IMR-90 (cell line): Measurements from ENCODE around the gene TXNRD1. TPM values are rescaled to one million over a fixed set of nuclear protein-coding genes. Genes with fewer than 3 reads are reported as not detected.

ENCODE experiments used
- ATAC-seq: fragments of 200-7000 bp; cut with Tn5 transposase; 2 replicates; pipeline ENCODE4 v1.9.1; 2020; ENCODE audit warnings: low read depth, mild to moderate bottlenecking, moderate library complexity
- BruUV-seq: library from RNA; stranded (reverse); fragments of 400-500 nt; replicated peaks from 2 replicates; lab custom pipeline; 2021; lab: Mats Ljungman, UMichigan
- CTCF ChIA-PET: fragments of 300-600 bp; formaldehyde crosslinking; extraction: SDS; loops from one replicate; lab custom pipeline; 2021; ENCODE audit warnings: antibody characterized with exemption; lab: Yijun Ruan, JAX
- POLR2A ChIA-PET: fragments of 300-600 bp; sonication (Branson Sonifier 250); formaldehyde crosslinking; loops from one replicate; lab custom pipeline; 2022; ENCODE audit warnings: antibody characterized with exemption; ENCODE audit not compliant: unreplicated experiment; lab: Charles Lee
- DNase-seq: peaks from one replicate; pipeline ENCODE4 v3.0.0; 2013
- H2AFZ ChIP-seq: replicated peaks from 2 replicates; pipeline ENCODE3; 2013; ENCODE audit warnings: low read length, mild to moderate bottlenecking; ENCODE audit not compliant: poor library complexity
- H2AK5ac ChIP-seq: 2 replicates; pipeline ENCODE4 v1.6.1; 2013; ENCODE audit warnings: low read depth, low read length, inconsistent platforms
- H2AK9ac ChIP-seq: replicated peaks from 2 replicates; pipeline ENCODE3; 2013; ENCODE audit warnings: mild to moderate bottlenecking, low read depth, low read length, moderate library complexity; ENCODE audit not compliant: poor library complexity
- H2BK120ac ChIP-seq: 2 replicates; pipeline ENCODE4 v1.6.1; 2013; ENCODE audit warnings: low read depth, low read length, inconsistent platforms
- H2BK15ac ChIP-seq: 3 replicates; pipeline ENCODE4 v1.6.1; 2013; ENCODE audit warnings: low read depth, low read length, inconsistent platforms
- H2BK20ac ChIP-seq: 2 replicates; pipeline ENCODE4 v1.6.1; 2013; ENCODE audit warnings: low read depth, mild to moderate bottlenecking, inconsistent platforms, low read length, moderate library complexity
- H2BK5ac ChIP-seq: 2 replicates; pipeline ENCODE4 v1.6.1; 2013; ENCODE audit warnings: mild to moderate bottlenecking, low read depth, low read length, inconsistent platforms; ENCODE audit not compliant: poor library complexity, severe bottlenecking
- H3K14ac ChIP-seq: replicated peaks from 2 replicates; pipeline ENCODE4 v1.6.1; 2013; ENCODE audit warnings: low read depth, low read length, inconsistent platforms
- H3K18ac ChIP-seq: 2 replicates; pipeline ENCODE4 v1.6.1; 2013; ENCODE audit warnings: low read depth, low read length, control low read depth
- H3K23ac ChIP-seq: 2 replicates; pipeline ENCODE4 v1.6.1; 2013; ENCODE audit warnings: low read depth, low read length, inconsistent platforms
- H3K27ac ChIP-seq: 2 replicates; pipeline ENCODE4 v1.5.1; 2013; ENCODE audit warnings: mild to moderate bottlenecking, control low read depth, low read length; ENCODE audit not compliant: insufficient read depth
- H3K27me3 ChIP-seq: 2 replicates; pipeline ENCODE4 v1.6.1; 2013; ENCODE audit warnings: low read length; ENCODE audit not compliant: control insufficient read depth, insufficient read depth
- H3K36me3 ChIP-seq: 2 replicates; pipeline ENCODE4 v1.6.1; 2013; ENCODE audit warnings: low read length, mixed read lengths; ENCODE audit not compliant: control insufficient read depth, insufficient read depth
- H3K4ac ChIP-seq: 2 replicates; pipeline ENCODE4 v1.6.1; 2013; ENCODE audit warnings: low read depth, low read length, inconsistent platforms
- H3K4me1 ChIP-seq: 2 replicates; pipeline ENCODE4 v1.6.1; 2013; ENCODE audit warnings: low read length, mixed read lengths; ENCODE audit not compliant: control insufficient read depth, insufficient read depth
- H3K4me2 ChIP-seq: 2 replicates; pipeline ENCODE4 v1.6.1; 2013; ENCODE audit warnings: low read depth, mild to moderate bottlenecking, control low read depth, low read length, moderate library complexity
- H3K4me3 ChIP-seq: 2 replicates; pipeline ENCODE4 v1.5.1; 2013; ENCODE audit warnings: low read depth, mild to moderate bottlenecking, control low read depth, low read length, moderate library complexity; ENCODE audit not compliant: insufficient read depth
- H3K56ac ChIP-seq: 2 replicates; pipeline ENCODE4 v1.6.1; 2013; ENCODE audit warnings: low read length, inconsistent platforms; ENCODE audit not compliant: insufficient read depth; ENCODE audit errors: extremely low read depth
- H3K79me1 ChIP-seq, 2 experiments: 2 replicates each; pipeline ENCODE4 v1.6.1; 2013; ENCODE audit warnings: low read length in 2 of 2, inconsistent platforms in 1 of 2, low read depth in 1 of 2
- H3K9ac ChIP-seq: 2 replicates; pipeline ENCODE4 v1.6.1; 2013; ENCODE audit warnings: low read depth, low read length, control low read depth
- H3K9me1 ChIP-seq: 2 replicates; pipeline ENCODE4 v1.6.1; 2013; ENCODE audit warnings: low read length, inconsistent platforms; ENCODE audit not compliant: insufficient read depth
- H3K9me3 ChIP-seq: 2 replicates; pipeline ENCODE4 v1.6.1; 2013; ENCODE audit warnings: low read length; ENCODE audit not compliant: control insufficient read depth, insufficient read depth
- H4K20me1 ChIP-seq: 2 replicates; pipeline ENCODE4 v1.6.1; 2013; ENCODE audit warnings: low read length, inconsistent platforms; ENCODE audit not compliant: insufficient read depth
- H4K5ac ChIP-seq: 2 replicates; pipeline ENCODE4 v1.6.1; 2013; ENCODE audit warnings: mild to moderate bottlenecking, low read depth, low read length, control low read depth
- H4K8ac ChIP-seq, 2 experiments: 2 replicates each; pipeline ENCODE4 v1.6.1; 2013; ENCODE audit warnings: low read depth in 2 of 2, low read length in 2 of 2, control low read depth in 1 of 2, inconsistent platforms in 1 of 2
- H4K91ac ChIP-seq: 2 replicates; pipeline ENCODE4 v1.6.1; 2013; ENCODE audit warnings: low read depth, low read length, inconsistent platforms; ENCODE audit not compliant: insufficient read depth
- MAFK ChIP-seq: IDR thresholded peaks from 2 replicates; pipeline ENCODE4 v1.6.1; 2012; ENCODE audit warnings: low read depth, low read length, improper control_type of control experiment
- POLR2A ChIP-seq: IDR thresholded peaks from 2 replicates; pipeline ENCODE4 v1.6.1; 2012; ENCODE audit warnings: mild to moderate bottlenecking, low read depth, low read length
- WGBS, 2 experiments: methylation state at CpG; one replicate each; pipeline versions ENCODE4 v1.1.5 to v1.1.7; 2013; ENCODE audit warnings: missing lambda C conversion rate in 2 of 2; ENCODE audit not compliant: insufficient read length in 1 of 2; ENCODE audit errors: extremely low coverage in 2 of 2; 5-methylcytosine and 5-hydroxymethylcytosine counted together
- dilution Hi-C: fragments of 300-500 bp; cut with HindIII; formaldehyde crosslinking; loops from one replicate; pipeline ENCODE4 v1.14.3; 2018; ENCODE audit warnings: low sequenced_read_pairs; ENCODE audit not compliant: unreplicated experiment
- in situ Hi-C: fragments of 300-500 bp; cut with MboI; formaldehyde crosslinking; loops from 3 replicates; pipeline ENCODE4 v1.14.3; 2019; ENCODE audit warnings: low sequenced_read_pairs, inconsistent platforms, mixed read lengths
- intact Hi-C: fragments of 100-400 bp; cut with micrococcal nuclease; formaldehyde crosslinking; loops from 2 replicates; pipeline ENCODE4 v1.10.0; 2022
- polyA plus RNA-seq, 3 experiments: library from polyadenylated mRNA; depleted of rRNA; stranded (reverse); fragments of >200 nt; gene quantifications; 2 replicates each; pipeline ENCODE4 v1.2.3, GENCODE V29; 2012; ENCODE audit warnings: low replicate concordance in 1 of 3
- total RNA-seq: library from RNA; depleted of rRNA; stranded (reverse); fragments of >200 nt; gene quantifications from 2 replicates; pipeline ENCODE4 v1.2.3, GENCODE V29; 2012

The TXNRD1 gene
- total and polyA plus RNA-seq, 2 of the 4 experiments (the other 2 are of a cell fraction): 379 to 582 TPM

- no peak overlapping the region for H4K91ac ChIP-seq
- H3K56ac ChIP-seq: no peak overlapping the region
- in situ Hi-C loops: no loop called here
- no peak overlapping the region for H3K18ac ChIP-seq
- dilution Hi-C loops: no loop called here
- H3K4me3 ChIP-seq: no peak overlapping the region
- no peak overlapping the region for H3K4me2 ChIP-seq
- peaks cover 7% of the 10 kb centered on the region for H3K4me1 ChIP-seq
- no peak overlapping the region for H3K27ac ChIP-seq
- H2BK20ac ChIP-seq: no peak overlapping the region
- H3K4ac ChIP-seq: no peak overlapping the region
- H4K5ac ChIP-seq: no peak overlapping the region
- peaks cover 79% of the 10 kb centered on the region for H4K20me1 ChIP-seq
- H2BK5ac ChIP-seq: no peak overlapping the region
- no TSS peak for BruUV-seq
- no peak overlapping the region for H2AK9ac ChIP-seq
- no peak overlapping the region for H2AFZ ChIP-seq
- no peaks in the 10 kb centered on the region for H3K9me3 ChIP-seq
- POLR2A ChIA-PET: no interaction called here
- H2AK5ac ChIP-seq: no peak overlapping the region
- H4K8ac ChIP-seq: no peak overlapping the region
- no peak overlapping the region for H2BK15ac ChIP-seq
- H3K23ac ChIP-seq: no peak overlapping the region
- ATAC-seq: no peak
- no peak overlapping the region for H3K9ac ChIP-seq
- 100% methylated on average over 3 of the region's 11 CpGs; no CpG with 5 or more reads in 1 of the 2 experiments for WGBS, 2 experiments
- TF ChIP-seq POLR2A (0 out of 2 replicates have a peak, but pooled peaks have one; percentile 6), MAFK (no peak)
- CTCF ChIA-PET: no interaction called here
- no peak overlapping the region for H3K14ac ChIP-seq
- peaks cover 46 to 65% of the 10 kb centered on the region in 2 experiments for H3K79me1 ChIP-seq
- intact Hi-C loops: no loop called here
- no peaks in the 10 kb centered on the region for H3K27me3 ChIP-seq
- no peak overlapping the region for H2BK120ac ChIP-seq
- peaks cover 5% of the 10 kb centered on the region for H3K9me1 ChIP-seq
- no peak for DNase-seq
- H3K36me3 ChIP-seq: peaks cover 61% of the 10 kb centered on the region
Measured at GRCh38 chr12:104348283-104348993, 132.9 kb downstream of the TXNRD1 start.
